ENCODE data around the gene PHLPP2. TPM values are rescaled to one million over a fixed set of nuclear protein-coding genes. Genes with fewer than 3 reads are reported as not detected.

The PHLPP2 gene
- total and polyA plus RNA-seq, 12 donors = 0.77 to 5.3 (median 3.4) TPM

- WGBS, 2 donors = 80 to 82% methylated on average over 3 of the region's 3 CpGs
- intact Hi-C loops (cut with DNase I) = no loop called here
- ATAC-seq = no peak
- H3K9me3 ChIP-seq = no peaks in the 10 kb centered on the region
- H3K36me3 ChIP-seq = peaks cover 0 to 100% (median 30%) of the 10 kb centered on the region in 9 donors
- no peaks in the 10 kb centered on the region for H3K27me3 ChIP-seq
- no peak for DNase-seq
- no peak for TF ChIP-seq CTCF (IDR thresholded peaks at IDR 0.05)
- H3K4me3 ChIP-seq = no peak overlapping the region
- H3K4me1 ChIP-seq = no peaks in the 10 kb centered on the region
- no peak overlapping the region for H3K27ac ChIP-seq
Observed at GRCh38 chr16:71672125-71672524, 52.4 kb downstream of the PHLPP2 start.

- ATAC-seq (no peak), DNase-seq (no peak)
- Histone ChIP-seq H3K4me1 (no peaks in the 10 kb centered on the region), H3K9me3 (no peaks in the 10 kb centered on the region), H3K4me3 (no peak overlapping the region), H3K27me3 (no peaks in the 10 kb centered on the region), H3K27ac (no peak overlapping the region), H3K36me3 (peaks cover 0 to 100% (median 33%) of the 10 kb centered on the region in 9 donors)
- no peak for TF ChIP-seq CTCF (IDR thresholded peaks at IDR 0.05)
- WGBS, 2 donors = 96 to 98% methylated on average over 3 of the region's 3 CpGs
- intact Hi-C loops (cut with DNase I) = no loop called here
Observed at GRCh38 chr16:71671165-71671564, 53.3 kb downstream of the PHLPP2 start.

GRCh38 chr16:71670537-71670936, 54.0 kb downstream of the PHLPP2 start:
- 62 to 68% methylated on average over 4 of the region's 4 CpGs for WGBS, 2 donors
- Histone ChIP-seq H3K27me3 (no peaks in the 10 kb centered on the region), H3K36me3 (peaks cover 0 to 100% (median 30%) of the 10 kb centered on the region in 9 donors), H3K9me3 (no peaks in the 10 kb centered on the region), H3K4me3 (no peak overlapping the region), H3K4me1 (no peaks in the 10 kb centered on the region), H3K27ac (no peak overlapping the region)
- DNase-seq (no peak), ATAC-seq (no peak)
- no peak for TF ChIP-seq CTCF (IDR thresholded peaks at IDR 0.05)
- intact Hi-C loops (cut with DNase I) = no loop called here

- H3K36me3 ChIP-seq = peaks cover 0 to 100% (median 30%) of the 10 kb centered on the region in 9 donors
- H3K4me3 ChIP-seq = no peak overlapping the region
- DNase-seq (no peak), ATAC-seq (no peak)
- H3K9me3 ChIP-seq = no peaks in the 10 kb centered on the region
- TF ChIP-seq CTCF (IDR thresholded peaks at IDR 0.05) = no peak
- intact Hi-C loops (cut with DNase I) = no loop called here
- H3K4me1 ChIP-seq = no peaks in the 10 kb centered on the region
- 90 to 92% methylated on average over 6 of the region's 6 CpGs for WGBS, 2 donors
- no peaks in the 10 kb centered on the region for H3K27me3 ChIP-seq
- H3K27ac ChIP-seq = no peak overlapping the region
Observed at GRCh38 chr16:71669926-71670536, 54.5 kb downstream of the PHLPP2 start.

All from heart right ventricle (tissue), 16 donors.